Thyroid gland (tissue), 4 donors: Measurements from ENCODE around the gene GRM2. TPM values are rescaled to one million over a fixed set of nuclear protein-coding genes. Genes with fewer than 3 reads are reported as not detected.
A peak's percentile ranks its signal among the peaks of the same experiment; 100 is the strongest.
"Not testable (repeated sequence)": the region's sequence is repeated elsewhere in the genome, so short reads cannot be mapped to it uniquely, and the experiment has no call there.

Experiments
- DNase-seq, 2 donors: peaks; one replicate each; pipeline ENCODE4 v3.0.0-alpha.2; 2019
- H3K27ac ChIP-seq, 3 donors: fragments of 200-600 bp; sonication (generic); 1 replicate in 2 of 3; 2 replicates in 1 of 3; pipeline ENCODE4 v1.5.1; 2016 to 2019; ENCODE audit warnings: mild to moderate bottlenecking in 1 of 3, moderate library complexity in 1 of 3
- H3K27me3 ChIP-seq: fragments of 200-600 bp; sonication (generic); one replicate; pipeline ENCODE4 v1.5.1; 2019
- H3K36me3 ChIP-seq, 2 donors: fragments of 200-600 bp; sonication (generic); one replicate each; pipeline ENCODE4 v1.5.1; 2016 to 2019
- H3K4me1 ChIP-seq, 2 donors: fragments of 200-600 bp; sonication (generic); one replicate each; pipeline ENCODE4 v1.5.1; 2017 to 2019
- H3K4me3 ChIP-seq, 3 donors: fragments of 200-600 bp; sonication (generic); replicated peaks in 1 of 3; 1 replicate in 2 of 3; 2 replicates in 1 of 3; pipeline ENCODE4 v1.5.1; 2016; ENCODE audit warnings: mild to moderate bottlenecking in 1 of 3
- H3K9me3 ChIP-seq: fragments of 200-600 bp; sonication (generic); one replicate; pipeline ENCODE4 v1.5.1; 2017
- CTCF ChIP-seq, 6 experiments: fragments of 200-600 bp in 3 of 6; fragments of 450-650 bp in 3 of 6; sonication (generic) in 3 of 6; IDR thresholded peaks; one replicate each; pipeline ENCODE4 v1.5.1; 2016 to 2019; ENCODE audit warnings: antibody characterized with exemption in 6 of 6, mild to moderate bottlenecking in 2 of 6, inconsistent platforms in 1 of 6, moderate library complexity in 1 of 6
- POLR2A ChIP-seq, 2 donors: fragments of 450-650 bp; IDR thresholded peaks; one replicate each; pipeline ENCODE4 v1.6.1; 2017; ENCODE audit warnings: antibody characterized with exemption in 2 of 2, mild to moderate bottlenecking in 2 of 2, moderate library complexity in 1 of 2
- WGBS, 2 donors: methylation state at CpG; one replicate each; pipeline ENCODE4 v1.1.5; 2017; 5-methylcytosine and 5-hydroxymethylcytosine counted together
- intact Hi-C: fragments of 100-400 bp; cut with DNase I; formaldehyde crosslinking; loops from one replicate; pipeline ENCODE4 v1.15.1; 2023
- small RNA-seq: library from RNA; depleted of rRNA; stranded (forward); fragments of <200 nt; gene quantifications from one replicate; pipeline ENCODE3, GENCODE V24; 2016
- total RNA-seq, 4 donors: library from RNA; depleted of rRNA; stranded (reverse); fragments of >200 nt; gene quantifications; one replicate each; pipeline ENCODE4 v1.2.3, GENCODE V29; 2016

Gene GRM2
- total RNA-seq, 4 donors from 2014 or later = 0.20 to 0.81 (median 0.45) TPM; not detected in 1

GRCh38 chr3:51748327-51748726 lies 41.5 kb downstream of the GRM2 start:
- WGBS, 2 donors = 49 to 55% methylated on average over 1 of the region's 1 CpG
- TF ChIP-seq CTCF (IDR thresholded peaks at IDR 0.05) = no peak
- no peak for TF ChIP-seq POLR2A (IDR thresholded peaks at IDR 0.05)

DNA sequence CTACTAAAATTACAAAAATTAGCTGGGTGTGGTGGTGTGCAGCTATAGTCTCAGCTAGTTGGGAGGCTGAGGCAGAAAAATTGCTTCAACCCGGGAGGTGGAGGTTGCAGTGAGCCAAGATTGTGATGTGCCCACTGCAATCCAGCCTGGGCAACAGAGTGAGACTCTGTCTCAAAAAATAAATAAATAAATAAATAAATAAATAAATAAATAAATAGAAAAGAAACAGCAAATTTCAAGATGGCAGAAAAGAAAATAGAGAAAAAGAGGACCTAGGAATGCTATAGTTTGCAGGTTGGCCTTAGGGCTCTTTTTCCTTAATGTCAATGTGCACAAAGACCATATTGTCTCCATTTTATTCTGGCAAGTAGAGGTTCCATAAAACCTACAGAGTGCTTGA lies 44.0 kb downstream of the GRM2 start:
- H3K27ac ChIP-seq = no peak overlapping the region
- intact Hi-C loops = no loop called here
- DNase-seq = no peak
- no peak for TF ChIP-seq POLR2A (IDR thresholded peaks at IDR 0.05)
- no peak overlapping the region for H3K4me3 ChIP-seq
- H3K36me3 ChIP-seq = no peaks in the 10 kb centered on the region
- WGBS, 2 donors = 96 to 97% methylated on average over 1 of the region's 1 CpG
- no peaks in the 10 kb centered on the region for H3K4me1 ChIP-seq
- H3K27me3 ChIP-seq = no peaks in the 10 kb centered on the region
- H3K9me3 ChIP-seq = no peaks in the 10 kb centered on the region

More at GRCh38 chr3:51748327-51748726, 41.5 kb downstream of the GRM2 start:
- intact Hi-C loops = no loop called here
- no peaks in the 10 kb centered on the region for H3K4me1 ChIP-seq
- no peak overlapping the region for H3K4me3 ChIP-seq
- no peak overlapping the region for H3K27ac ChIP-seq
- H3K36me3 ChIP-seq = no peaks in the 10 kb centered on the region
- no peaks in the 10 kb centered on the region for H3K27me3 ChIP-seq
- DNase-seq = no peak
- H3K9me3 ChIP-seq = no peaks in the 10 kb centered on the region

DNA sequence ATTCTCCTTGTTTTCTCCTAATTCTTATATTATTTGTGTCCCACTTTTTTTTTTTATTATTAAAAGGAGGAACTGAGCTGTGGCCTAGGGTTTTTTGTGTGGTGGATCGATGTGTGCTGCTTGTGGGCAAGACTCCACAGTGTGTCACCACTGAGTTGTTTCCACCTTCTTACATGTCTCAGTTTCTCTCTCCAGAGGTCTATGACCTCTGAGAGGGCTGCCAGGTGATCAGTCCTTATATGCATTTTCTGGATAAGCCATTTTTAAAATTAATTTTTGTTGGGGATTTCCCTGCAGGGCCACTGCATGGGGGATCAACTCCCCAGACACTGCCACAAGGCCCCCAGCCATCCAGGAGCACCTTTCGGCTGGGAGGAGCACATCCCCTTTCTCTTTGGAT lies 44.4 kb downstream of the GRM2 start:
- Histone ChIP-seq H3K9me3 (no peaks in the 10 kb centered on the region), H3K4me3 (no peak overlapping the region), H3K4me1 (no peaks in the 10 kb centered on the region), H3K27ac (no peak overlapping the region), H3K27me3 (no peaks in the 10 kb centered on the region), H3K36me3 (no peaks in the 10 kb centered on the region)
- TF ChIP-seq POLR2A (IDR thresholded peaks at IDR 0.05) = no peak
- no peak for TF ChIP-seq CTCF (IDR thresholded peaks at IDR 0.05)
- DNase-seq = no peak
- intact Hi-C loops = no loop called here
- WGBS, 2 donors = 96 to 97% methylated on average over 2 of the region's 2 CpGs

DNA sequence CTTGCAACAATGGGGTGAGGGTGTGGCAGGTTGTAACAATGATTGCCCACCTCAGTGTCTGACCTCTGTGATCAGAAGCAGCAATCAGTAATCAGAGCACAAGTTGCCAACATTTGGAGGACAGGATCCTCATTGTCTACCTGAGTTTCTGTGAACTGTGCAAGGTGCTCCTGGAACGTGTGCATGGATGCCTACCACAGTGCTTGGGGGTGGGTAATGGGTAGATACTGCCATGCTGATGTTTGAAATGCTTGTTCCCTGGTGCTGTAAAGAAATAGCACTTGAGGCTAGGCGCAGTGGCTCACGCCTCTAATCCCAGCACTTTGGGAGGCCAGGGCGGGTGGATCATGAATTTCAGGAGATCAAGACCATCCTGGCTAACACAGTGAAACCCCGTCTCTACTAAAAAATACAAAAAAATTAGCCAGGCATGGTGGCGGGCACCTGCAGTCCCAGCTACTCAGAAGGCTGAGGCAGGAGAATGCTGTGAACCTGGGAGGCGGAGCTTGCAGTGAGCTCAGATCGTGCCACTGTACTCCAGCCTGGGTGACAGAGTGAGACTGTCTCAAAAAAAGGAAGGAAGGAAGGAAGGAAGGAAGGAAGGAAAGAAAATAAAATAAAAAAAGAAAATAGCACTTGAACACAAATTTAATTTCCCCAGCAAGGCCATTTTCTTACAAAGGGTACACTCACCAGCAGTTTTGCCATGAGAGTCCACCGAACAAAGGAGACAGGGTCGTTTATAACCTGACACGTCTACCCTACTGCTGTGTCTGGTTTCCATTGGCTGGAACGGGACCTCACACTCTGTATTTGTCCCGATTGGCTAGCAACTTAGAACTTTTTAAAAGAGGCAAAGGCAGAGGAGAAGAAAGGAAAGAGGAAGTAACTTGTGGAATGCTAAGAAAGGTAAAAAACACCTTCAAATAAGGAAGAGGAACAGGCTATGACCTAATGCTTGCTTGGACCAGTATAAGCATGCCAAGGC lies 47.2 kb downstream of the GRM2 start:
- H3K9me3 ChIP-seq, DNase-seq, H3K27ac ChIP-seq, intact Hi-C loops, H3K4me3 ChIP-seq, H3K36me3 ChIP-seq, H3K4me1 ChIP-seq, H3K27me3 ChIP-seq: not testable (repeated sequence)
- WGBS, 2 donors = 68 to 80% methylated on average over 13 of the region's 13 CpGs

GRCh38 chr3:51759203-51759602 lies 52.3 kb downstream of the GRM2 start:
- DNase-seq = no peak
- Histone ChIP-seq H3K9me3 (no peaks in the 10 kb centered on the region), H3K4me1 (no peaks in the 10 kb centered on the region), H3K4me3 (no peak overlapping the region), H3K27me3 (no peaks in the 10 kb centered on the region), H3K36me3 (no peaks in the 10 kb centered on the region), H3K27ac (no peak overlapping the region)
- TF ChIP-seq POLR2A (IDR thresholded peaks at IDR 0.05) (no peak), CTCF (IDR thresholded peaks at IDR 0.05) (no peak)
- intact Hi-C loops = no loop called here

Small RNA genes lying within 50 kb of the gene (small RNA-seq; reads per million reads assigned to genes)
- 7,233 reads per million, percentile 100 among the genes with 10 or more reads in this experiment for gene RNA5SP132

Other genes starting within 250 kb of the GRM2 start
- 10 to 100 TPM; 23.5 to 35.4 (median 30.1) TPM for gene DCAF1, start 207.1 kb upstream of the GRM2 start, total RNA-seq
- 10 to 100 TPM; 17.8 to 41.6 (median 22.6) TPM for gene RAD54L2, start 168.3 kb upstream of the GRM2 start, total RNA-seq
- gene TEX264, start 35.8 kb upstream of the GRM2 start, total RNA-seq = 100 to 1,000 TPM in 3 of 4 donors, 10 to 100 TPM in 1; 74.3 to 135 (median 122) TPM
- not detected for gene IQCF6, start 72.2 kb downstream of the GRM2 start, total RNA-seq
- not detected for gene IQCF2, start 154.5 kb downstream of the GRM2 start, total RNA-seq
- not detected for gene IQCF5, start 168.5 kb downstream of the GRM2 start, total RNA-seq
- not detected for gene IQCF1, start 196.3 kb downstream of the GRM2 start, total RNA-seq
- gene RRP9, start 234.8 kb downstream of the GRM2 start, total RNA-seq = 10 to 100 TPM in 3 of 4 donors, 1 to 10 TPM in 1; 7.3 to 14.4 (median 11.9) TPM
- gene PARP3, start 235.3 kb downstream of the GRM2 start, total RNA-seq = 10 to 100 TPM; 32.1 to 50.8 (median 47.1) TPM
- gene GPR62, start 248.3 kb downstream of the GRM2 start, total RNA-seq = 1 to 10 TPM in 1 of 4 donors, under 1 TPM in 2, not detected in 1; 0.13 to 1.8 (median 0.56) TPM